Stomach (tissue), 9 donors: ENCODE results near the gene KCNQ1. TPM values are rescaled to one million over a fixed set of nuclear protein-coding genes. Genes with fewer than 3 reads are reported as not detected.
A peak's percentile ranks its signal among the peaks of the same experiment; 100 is the strongest.

Experiments
- DNase-seq, 2 donors: peaks; one replicate each; pipeline versions ENCODE4 v3.0.0 to v3.0.0-alpha.2; 2013 to 2019
- H3K27ac ChIP-seq, 5 donors: fragments of 200-600 bp in 4 of 5; sonication (generic) in 4 of 5; one replicate each; pipeline ENCODE4 v1.5.1; 2013 to 2019; ENCODE audit warnings: mild to moderate bottlenecking in 1 of 5, moderate library complexity in 1 of 5
- H3K27me3 ChIP-seq, 3 donors: fragments of 200-600 bp; sonication (generic); one replicate each; pipeline ENCODE4 v1.5.1; 2017 to 2019; ENCODE audit warnings: mixed run types in 1 of 3
- H3K36me3 ChIP-seq, 4 donors: fragments of 200-600 bp; sonication (generic); 1 replicate in 3 of 4; 2 replicates in 1 of 4; pipeline ENCODE4 v1.5.1; 2016 to 2019
- H3K4me1 ChIP-seq, 4 donors: fragments of 200-600 bp; sonication (generic); one replicate each; pipeline ENCODE4 v1.5.1; 2016 to 2019
- H3K4me3 ChIP-seq, 4 donors: fragments of 200-600 bp; sonication (generic) in 3 of 4; one replicate each; pipeline ENCODE4 v1.5.1; 2016 to 2019; ENCODE audit warnings: mild to moderate bottlenecking in 1 of 4
- H3K9me3 ChIP-seq, 4 donors: fragments of 200-600 bp; sonication (generic); one replicate each; pipeline ENCODE4 v1.5.1; 2016 to 2019
- CTCF ChIP-seq, 7 experiments: fragments of 450-650 bp in 4 of 7; fragments of 200-600 bp in 3 of 7; sonication (generic) in 3 of 7; IDR thresholded peaks; one replicate each; pipeline ENCODE4 v1.5.1; 2016 to 2019; ENCODE audit warnings: antibody characterized with exemption in 7 of 7, control low read depth in 2 of 7, mild to moderate bottlenecking in 1 of 7
- EP300 ChIP-seq: sonication (generic); formaldehyde crosslinking; IDR thresholded peaks from one replicate; pipeline ENCODE4 v1.6.1; 2017; ENCODE audit warnings: antibody characterized with exemption
- POLR2A ChIP-seq, 4 donors: fragments of 450-650 bp; IDR thresholded peaks; one replicate each; pipeline ENCODE4 v1.6.1; 2016; ENCODE audit warnings: antibody characterized with exemption in 4 of 4, control low read depth in 2 of 4, mild to moderate bottlenecking in 1 of 4, moderate library complexity in 1 of 4
- POLR2AphosphoS5 ChIP-seq, 3 donors: sonication (generic); formaldehyde crosslinking; IDR thresholded peaks; one replicate each; pipeline ENCODE4 v1.6.1; 2016; ENCODE audit warnings: antibody characterized with exemption in 3 of 3
- WGBS, 5 donors: extraction: QIAGEN DNeasy Blood & Tissue Kit in 3 of 5; methylation state at CpG; one replicate each; pipeline versions ENCODE4 v1.1.5 to v1.1.7; 2013 to 2018; 5-methylcytosine and 5-hydroxymethylcytosine counted together
- intact Hi-C: fragments of 100-400 bp; cut with DNase I; formaldehyde crosslinking; loops from one replicate; pipeline ENCODE4 v1.15.1; 2023; ENCODE audit warnings: low total_unique reads
- polyA plus RNA-seq, 3 donors: library from polyadenylated mRNA; stranded (reverse); fragments of 200-250 nt; gene quantifications; one replicate each; pipeline ENCODE4 v1.2.3, GENCODE V29; 2013
- total RNA-seq, 5 donors: library from RNA; depleted of rRNA; stranded (reverse); fragments of >200 nt; gene quantifications; one replicate each; pipeline versions ENCODE4 v1.1.0 to v1.2.3, GENCODE V29; 2014 to 2016
- donor health status: healthy with polysubstance abuse.
- donor health status: Bipolar disorder and iron deficiency.
- donor health status: healthy.

KCNQ1 gene
- total and polyA plus RNA-seq, 8 donors, result 12.1 to 155 (median 49.0) TPM

GRCh38 chr11:2579315-2580060 is 134.7 kb downstream of the KCNQ1 start:
- H3K4me3 ChIP-seq, result no peak overlapping the region
- H3K4me1 ChIP-seq, result peaks cover 20 to 38% (median 36%) of the 10 kb centered on the region in 4 donors
- no peaks in the 10 kb centered on the region for H3K27me3 ChIP-seq
- DNase-seq, result peak in 1 of 2 donors; percentile 22
- WGBS, 5 donors, result 67 to 77% (median 75%) methylated on average over 13 to 17 of the region's 17 CpGs
- intact Hi-C loops, result no loop called here
- H3K27ac ChIP-seq, result no peak overlapping the region
- no peak for TF ChIP-seq POLR2A (IDR thresholded peaks at IDR 0.05)
- no peak for TF ChIP-seq CTCF (IDR thresholded peaks at IDR 0.05)
- no peak for TF ChIP-seq POLR2AphosphoS5 (IDR thresholded peaks at IDR 0.05)
- no peaks in the 10 kb centered on the region for H3K9me3 ChIP-seq
- H3K36me3 ChIP-seq, result peaks cover 0 to 14% (median 3%) of the 10 kb centered on the region in 4 donors

GRCh38 chr11:2580061-2580421 is 135.2 kb downstream of the KCNQ1 start:
- H3K4me3 ChIP-seq, result no peak overlapping the region
- H3K27ac ChIP-seq, result no peak overlapping the region
- WGBS, 5 donors, result 68 to 84% (median 70%) methylated on average over 10 of the region's 10 CpGs
- peak in 1 of 2 donors; percentile 23 for DNase-seq
- peaks cover 0 to 14% (median 4%) of the 10 kb centered on the region in 4 donors for H3K36me3 ChIP-seq
- H3K9me3 ChIP-seq, result no peaks in the 10 kb centered on the region
- H3K27me3 ChIP-seq, result no peaks in the 10 kb centered on the region
- intact Hi-C loops, result no loop called here
- H3K4me1 ChIP-seq, result peaks cover 20 to 32% (median 31%) of the 10 kb centered on the region in 4 donors
- TF ChIP-seq EP300 (no peak), POLR2AphosphoS5 (IDR thresholded peaks at IDR 0.05) (no peak), POLR2A (IDR thresholded peaks at IDR 0.05) (no peak), CTCF (IDR thresholded peaks at IDR 0.05) (no peak)

- intact Hi-C loops, result no loop called here
- Histone ChIP-seq H3K27me3 (no peaks in the 10 kb centered on the region), H3K4me3 (no peak overlapping the region), H3K27ac (no peak overlapping the region), H3K36me3 (peaks cover 0 to 14% (median 7%) of the 10 kb centered on the region in 4 donors), H3K4me1 (peaks cover 14 to 27% (median 26%) of the 10 kb centered on the region in 4 donors), H3K9me3 (no peaks in the 10 kb centered on the region)
- 85 to 91% (median 89%) methylated on average over 10 to 13 of the region's 13 CpGs for WGBS, 5 donors
- TF ChIP-seq POLR2A (IDR thresholded peaks at IDR 0.05) (no peak), EP300 (no peak), CTCF (IDR thresholded peaks at IDR 0.05) (no peak), POLR2AphosphoS5 (IDR thresholded peaks at IDR 0.05) (no peak)
- peak in 1 of 2 donors; percentile 18 for DNase-seq
Measured at GRCh38 chr11:2580571-2581001, 135.8 kb downstream of the KCNQ1 start.

- peak in 1 of 2 donors; percentile 19 for DNase-seq
- no peaks in the 10 kb centered on the region for H3K9me3 ChIP-seq
- WGBS, 5 donors, result 89 to 94% (median 91%) methylated on average over 18 to 22 of the region's 22 CpGs
- no peak overlapping the region for H3K4me3 ChIP-seq
- no peaks in the 10 kb centered on the region for H3K27me3 ChIP-seq
- peaks cover 11 to 23% (median 20%) of the 10 kb centered on the region in 4 donors for H3K4me1 ChIP-seq
- intact Hi-C loops, result no loop called here
- peaks cover 0 to 16% (median 7%) of the 10 kb centered on the region in 4 donors for H3K36me3 ChIP-seq
- H3K27ac ChIP-seq, result no peak overlapping the region
- TF ChIP-seq EP300 (no peak), CTCF (IDR thresholded peaks at IDR 0.05) (no peak), POLR2A (IDR thresholded peaks at IDR 0.05) (no peak), POLR2AphosphoS5 (IDR thresholded peaks at IDR 0.05) (no peak)
Measured at GRCh38 chr11:2581151-2581930, 136.5 kb downstream of the KCNQ1 start.
